Measurements from ENCODE around the gene CERK. TPM values are rescaled to one million over a fixed set of nuclear protein-coding genes. Genes with fewer than 3 reads are reported as not detected.

CERK gene
- total and polyA plus RNA-seq, 2 of the 13 experiments (the other 11 are each of a cell fraction or from before 2014, with no cell fraction given): 40.3 to 41.9 TPM

DNA sequence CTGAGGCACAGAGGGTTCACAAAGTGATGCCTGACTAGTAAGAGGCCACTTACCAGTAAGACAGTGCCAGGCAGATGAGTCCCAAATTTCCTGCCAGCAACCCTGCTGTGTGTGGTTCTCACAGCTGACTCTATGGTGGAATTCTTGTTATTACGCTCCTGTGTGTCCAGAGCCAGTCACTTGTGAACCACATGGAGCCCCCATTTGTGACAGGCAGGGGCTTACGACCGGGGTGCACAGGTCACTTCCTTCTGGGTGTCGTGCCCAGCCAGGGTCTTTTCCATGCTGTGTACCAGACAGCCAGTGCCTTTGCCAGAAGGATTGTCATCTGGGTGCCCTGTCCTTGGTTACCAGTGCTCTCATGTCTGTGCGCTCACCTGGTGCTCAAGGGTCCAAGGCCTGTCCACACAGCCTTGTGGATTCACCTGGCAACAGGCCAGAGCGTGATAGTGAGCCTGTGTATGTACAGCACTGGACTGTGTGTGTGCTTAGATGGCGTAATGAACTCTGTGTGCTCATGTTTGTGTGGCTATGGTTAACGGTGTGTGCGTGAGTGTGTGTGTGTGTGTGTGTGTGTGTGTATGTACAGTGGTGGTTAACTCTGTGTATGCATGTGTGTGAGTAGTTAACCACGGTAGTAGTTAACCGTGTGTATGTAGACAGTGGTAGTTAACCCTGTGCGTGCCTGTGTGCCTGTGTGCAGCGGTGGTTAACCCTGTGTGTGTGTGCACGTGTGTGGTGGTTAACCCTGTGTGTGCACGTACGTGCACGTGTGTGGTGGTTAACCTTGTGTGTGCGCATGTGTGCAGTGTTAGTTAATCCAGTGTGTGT is 99.2 kb downstream of the CERK start (continued):
- TF ChIP-seq RORA (CRISPR knock-in tag; IDR thresholded peaks at IDR 0.05) (no peak), RXRB (CRISPR knock-in tag; IDR thresholded peaks at IDR 0.05; ENCODE audit: borderline replicate concordance) (peak; percentile 74), FOXM1 (CRISPR knock-in tag; IDR thresholded peaks at IDR 0.05) (no peak), JUN (CRISPR knock-in tag; IDR thresholded peaks at IDR 0.05) (peak; percentile 90), EED (CRISPR knock-in tag; IDR thresholded peaks at IDR 0.05) (no peak), NCOA2 (CRISPR knock-in tag; IDR thresholded peaks at IDR 0.05) (peak; percentile 73), MNT (IDR thresholded peaks at IDR 0.05) (peak; percentile 84), MTA1 (CRISPR knock-in tag; IDR thresholded peaks at IDR 0.05; ENCODE audit: borderline replicate concordance) (peak; percentile 96), NR2F2 (IDR thresholded peaks at IDR 0.05; ENCODE audit: borderline replicate concordance, low read depth) (peak; percentile 54; the same call in 1 of the 2 replicates), ZNF441 (CRISPR knock-in tag; IDR thresholded peaks at IDR 0.05; ENCODE audit: borderline replicate concordance) (no peak), POGZ (CRISPR knock-in tag; IDR thresholded peaks at IDR 0.05) (peak; percentile 68; the same call in 1 of the 2 replicates), MEF2D (CRISPR knock-in tag; IDR thresholded peaks at IDR 0.05) (peak; percentile 87), GTF2F1 (IDR thresholded peaks at IDR 0.05; ENCODE audit: low read length) (0 out of 2 replicates have a peak, but pooled peaks have one; percentile 56)
- TF ChIP-seq, protein P1, sequence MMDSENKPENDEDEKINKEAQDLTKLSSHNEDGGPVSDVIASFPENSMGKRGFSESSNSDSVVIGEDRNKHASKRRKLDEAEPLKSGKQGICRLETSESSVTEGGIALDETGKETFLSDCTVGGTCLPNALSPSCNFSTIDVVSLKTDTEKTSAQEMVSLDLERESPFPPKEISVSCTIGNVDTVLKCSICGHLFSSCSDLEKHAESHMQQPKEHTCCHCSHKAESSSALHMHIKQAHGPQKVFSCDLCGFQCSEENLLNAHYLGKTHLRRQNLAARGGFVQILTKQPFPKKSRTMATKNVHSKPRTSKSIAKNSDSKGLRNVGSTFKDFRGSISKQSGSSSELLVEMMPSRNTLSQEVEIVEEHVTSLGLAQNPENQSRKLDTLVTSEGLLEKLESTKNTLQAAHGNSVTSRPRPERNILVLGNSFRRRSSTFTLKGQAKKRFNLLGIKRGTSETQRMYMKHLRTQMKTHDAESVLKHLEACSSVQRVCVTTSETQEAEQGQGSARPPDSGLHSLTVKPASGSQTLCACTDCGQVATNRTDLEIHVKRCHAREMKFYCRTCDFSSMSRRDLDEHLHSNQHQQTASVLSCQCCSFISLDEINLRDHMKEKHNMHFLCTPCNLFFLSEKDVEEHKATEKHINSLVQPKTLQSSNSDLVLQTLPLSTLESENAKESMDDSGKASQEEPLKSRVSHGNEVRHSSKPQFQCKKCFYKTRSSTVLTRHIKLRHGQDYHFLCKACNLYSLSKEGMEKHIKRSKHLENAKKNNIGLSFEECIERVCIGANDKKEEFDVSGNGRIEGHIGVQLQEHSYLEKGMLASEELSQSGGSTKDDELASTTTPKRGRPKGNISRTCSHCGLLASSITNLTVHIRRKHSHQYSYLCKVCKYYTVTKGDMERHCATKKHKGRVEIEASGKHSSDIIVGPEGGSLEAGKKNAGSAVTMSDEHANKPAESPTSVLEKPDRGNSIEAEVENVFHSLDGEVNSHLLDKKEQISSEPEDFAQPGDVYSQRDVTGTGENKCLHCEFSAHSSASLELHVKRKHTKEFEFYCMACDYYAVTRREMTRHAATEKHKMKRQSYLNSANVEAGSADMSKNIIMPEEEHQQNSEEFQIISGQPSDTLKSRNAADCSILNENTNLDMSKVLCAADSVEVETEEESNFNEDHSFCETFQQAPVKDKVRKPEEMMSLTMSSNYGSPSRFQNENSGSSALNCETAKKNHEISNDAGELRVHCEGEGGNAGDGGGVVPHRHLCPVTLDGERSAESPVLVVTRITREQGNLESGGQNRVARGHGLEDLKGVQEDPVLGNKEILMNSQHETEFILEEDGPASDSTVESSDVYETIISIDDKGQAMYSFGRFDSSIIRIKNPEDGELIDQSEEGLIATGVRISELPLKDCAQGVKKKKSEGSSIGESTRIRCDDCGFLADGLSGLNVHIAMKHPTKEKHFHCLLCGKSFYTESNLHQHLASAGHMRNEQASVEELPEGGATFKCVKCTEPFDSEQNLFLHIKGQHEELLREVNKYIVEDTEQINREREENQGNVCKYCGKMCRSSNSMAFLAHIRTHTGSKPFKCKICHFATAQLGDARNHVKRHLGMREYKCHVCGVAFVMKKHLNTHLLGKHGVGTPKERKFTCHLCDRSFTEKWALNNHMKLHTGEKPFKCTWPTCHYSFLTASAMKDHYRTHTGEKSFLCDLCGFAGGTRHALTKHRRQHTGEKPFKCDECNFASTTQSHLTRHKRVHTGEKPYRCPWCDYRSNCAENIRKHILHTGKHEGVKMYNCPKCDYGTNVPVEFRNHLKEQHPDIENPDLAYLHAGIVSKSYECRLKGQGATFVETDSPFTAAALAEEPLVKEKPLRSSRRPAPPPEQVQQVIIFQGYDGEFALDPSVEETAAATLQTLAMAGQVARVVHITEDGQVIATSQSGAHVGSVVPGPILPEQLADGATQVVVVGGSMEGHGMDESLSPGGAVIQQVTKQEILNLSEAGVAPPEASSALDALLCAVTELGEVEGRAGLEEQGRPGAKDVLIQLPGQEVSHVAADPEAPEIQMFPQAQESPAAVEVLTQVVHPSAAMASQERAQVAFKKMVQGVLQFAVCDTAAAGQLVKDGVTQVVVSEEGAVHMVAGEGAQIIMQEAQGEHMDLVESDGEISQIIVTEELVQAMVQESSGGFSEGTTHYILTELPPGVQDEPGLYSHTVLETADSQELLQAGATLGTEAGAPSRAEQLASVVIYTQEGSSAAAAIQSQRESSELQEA (CRISPR knock-in tag; IDR thresholded peaks at IDR 0.05; ENCODE audit: not compliant biosample characterization): no peak
- TF ChIP-seq, protein P2, sequence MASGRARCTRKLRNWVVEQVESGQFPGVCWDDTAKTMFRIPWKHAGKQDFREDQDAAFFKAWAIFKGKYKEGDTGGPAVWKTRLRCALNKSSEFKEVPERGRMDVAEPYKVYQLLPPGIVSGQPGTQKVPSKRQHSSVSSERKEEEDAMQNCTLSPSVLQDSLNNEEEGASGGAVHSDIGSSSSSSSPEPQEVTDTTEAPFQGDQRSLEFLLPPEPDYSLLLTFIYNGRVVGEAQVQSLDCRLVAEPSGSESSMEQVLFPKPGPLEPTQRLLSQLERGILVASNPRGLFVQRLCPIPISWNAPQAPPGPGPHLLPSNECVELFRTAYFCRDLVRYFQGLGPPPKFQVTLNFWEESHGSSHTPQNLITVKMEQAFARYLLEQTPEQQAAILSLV (CRISPR knock-in tag; IDR thresholded peaks at IDR 0.05; ENCODE audit: borderline replicate concordance): no peak
- TF ChIP-seq, protein P3, sequence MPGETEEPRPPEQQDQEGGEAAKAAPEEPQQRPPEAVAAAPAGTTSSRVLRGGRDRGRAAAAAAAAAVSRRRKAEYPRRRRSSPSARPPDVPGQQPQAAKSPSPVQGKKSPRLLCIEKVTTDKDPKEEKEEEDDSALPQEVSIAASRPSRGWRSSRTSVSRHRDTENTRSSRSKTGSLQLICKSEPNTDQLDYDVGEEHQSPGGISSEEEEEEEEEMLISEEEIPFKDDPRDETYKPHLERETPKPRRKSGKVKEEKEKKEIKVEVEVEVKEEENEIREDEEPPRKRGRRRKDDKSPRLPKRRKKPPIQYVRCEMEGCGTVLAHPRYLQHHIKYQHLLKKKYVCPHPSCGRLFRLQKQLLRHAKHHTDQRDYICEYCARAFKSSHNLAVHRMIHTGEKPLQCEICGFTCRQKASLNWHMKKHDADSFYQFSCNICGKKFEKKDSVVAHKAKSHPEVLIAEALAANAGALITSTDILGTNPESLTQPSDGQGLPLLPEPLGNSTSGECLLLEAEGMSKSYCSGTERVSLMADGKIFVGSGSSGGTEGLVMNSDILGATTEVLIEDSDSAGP (CRISPR knock-in tag; IDR thresholded peaks at IDR 0.05; ENCODE audit: borderline replicate concordance): peak; percentile 39

Measured in HepG2 (cell line).